ES-I3 (cell line): ENCODE results near the gene CBX5.
"Not testable (repeated sequence)": the region's sequence is repeated elsewhere in the genome, so short reads cannot be mapped to it uniquely, and the experiment has no call there.

Experiments
- H3K36me3 ChIP-seq: 2 replicates; pipeline ENCODE4 v1.6.1; 2013; ENCODE audit warnings: mild to moderate bottlenecking, low read length, control low read depth, moderate library complexity; ENCODE audit not compliant: insufficient read depth
- H3K4me1 ChIP-seq: 2 replicates; pipeline ENCODE4 v1.6.1; 2013; ENCODE audit warnings: mild to moderate bottlenecking, control low read depth, low read length; ENCODE audit not compliant: insufficient read depth
- H3K9ac ChIP-seq: 2 replicates; pipeline ENCODE4 v1.6.1; 2013; ENCODE audit warnings: low read depth, mild to moderate bottlenecking, low read length, moderate library complexity
- H3K9me3 ChIP-seq: 2 replicates; pipeline ENCODE4 v1.6.1; 2013; ENCODE audit warnings: mild to moderate bottlenecking, low read length, moderate library complexity; ENCODE audit not compliant: control insufficient read depth, insufficient read depth

Gene CBX5

GRCh38 chr12:54279632-54280467 is at the start of gene CBX5:
Gene CBX5, minus strand, starts transcription at chr12:54280122. Its CDS starts 22,472 bp downstream, at chr12:54257650.
- H3K36me3 ChIP-seq, result peaks cover 39% of the 10 kb centered on the region
- H3K9me3 ChIP-seq, result no peaks in the 10 kb centered on the region
- H3K4me1 ChIP-seq, result peaks cover 18% of the 10 kb centered on the region
- peak within 1 kb of the TSS; percentile 87 for H3K9ac ChIP-seq

GRCh38 chr12:54328595-54329337 is 48.8 kb upstream of the CBX5 start:
- Histone ChIP-seq H3K9me3 (no peaks in the 10 kb centered on the region), H3K4me1 (peaks cover 24% of the 10 kb centered on the region), H3K9ac (0 out of 2 replicates have a peak overlapping the region, but pooled peaks have one; percentile 6), H3K36me3 (peaks cover 4% of the 10 kb centered on the region; the same call in 1 of the 2 replicates)

GRCh38 chr12:54325442-54326109 is 45.7 kb upstream of the CBX5 start:
- peaks cover 24% of the 10 kb centered on the region for H3K4me1 ChIP-seq
- not testable (repeated sequence) for H3K36me3 ChIP-seq, H3K9me3 ChIP-seq
- H3K9ac ChIP-seq, result peak overlapping the region; percentile 86

DNA sequence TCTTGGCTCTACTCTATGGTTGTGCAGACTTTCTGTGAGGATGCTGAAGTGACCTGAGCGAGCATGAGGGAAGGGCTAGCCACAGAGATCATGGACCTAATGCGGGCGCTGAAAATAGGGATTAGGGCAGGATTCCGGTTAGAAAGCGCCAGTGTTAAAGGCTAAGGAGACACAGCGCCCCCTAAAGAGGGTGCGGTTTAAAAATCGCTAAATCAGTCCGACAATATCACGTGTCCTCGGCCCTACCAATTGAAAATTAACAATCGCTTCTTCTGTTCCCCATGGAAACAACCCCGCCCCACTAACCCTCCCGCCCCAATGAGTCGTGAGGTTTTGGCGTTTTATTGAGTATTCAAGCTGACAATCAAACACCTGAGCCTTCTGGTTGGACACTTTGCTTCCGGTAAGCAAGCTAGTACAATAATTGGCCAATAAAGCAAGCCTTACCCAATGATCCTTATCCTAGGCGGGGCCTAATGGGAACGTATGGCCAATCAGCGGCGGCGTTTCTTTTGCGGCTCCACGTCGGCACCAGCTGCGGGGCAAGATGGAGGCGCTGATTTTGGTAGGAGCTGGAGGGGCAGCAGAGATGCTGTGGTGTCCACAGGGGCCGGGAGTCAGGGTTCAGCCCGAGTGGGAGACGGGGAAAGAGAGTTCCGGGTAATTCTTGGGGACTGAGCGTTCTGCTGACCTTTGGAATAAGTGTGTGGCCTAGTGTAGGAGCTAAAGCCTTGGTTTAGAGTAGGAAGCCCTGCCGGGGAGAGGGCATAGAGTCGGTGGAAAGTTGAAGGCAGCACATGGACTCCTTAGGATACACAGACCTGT is 44.9 kb upstream of the CBX5 start, which contains the start of gene COPZ1:
COPZ1 (plus strand) TSS at position 515 of the 825 bp plus-strand sequence; CDS start at position 548, 33 bp downstream.
- H3K9ac ChIP-seq, result peak within 1 kb of the TSS; percentile 86

GRCh38 chr12:54321363-54321762 is 41.4 kb upstream of the CBX5 start:
- no peaks in the 10 kb centered on the region for H3K9me3 ChIP-seq
- no peak overlapping the region for H3K9ac ChIP-seq
- H3K4me1 ChIP-seq, result no peaks in the 10 kb centered on the region
- H3K36me3 ChIP-seq, result no peaks in the 10 kb centered on the region

More for the DNA sequence above, 44.9 kb upstream of the CBX5 start, which contains the start of gene COPZ1:
- no peaks in the 10 kb centered on the region for H3K9me3 ChIP-seq
- H3K4me1 ChIP-seq, result peaks cover 16% of the 10 kb centered on the region
- H3K36me3 ChIP-seq, result no peaks in the 10 kb centered on the region

DNA sequence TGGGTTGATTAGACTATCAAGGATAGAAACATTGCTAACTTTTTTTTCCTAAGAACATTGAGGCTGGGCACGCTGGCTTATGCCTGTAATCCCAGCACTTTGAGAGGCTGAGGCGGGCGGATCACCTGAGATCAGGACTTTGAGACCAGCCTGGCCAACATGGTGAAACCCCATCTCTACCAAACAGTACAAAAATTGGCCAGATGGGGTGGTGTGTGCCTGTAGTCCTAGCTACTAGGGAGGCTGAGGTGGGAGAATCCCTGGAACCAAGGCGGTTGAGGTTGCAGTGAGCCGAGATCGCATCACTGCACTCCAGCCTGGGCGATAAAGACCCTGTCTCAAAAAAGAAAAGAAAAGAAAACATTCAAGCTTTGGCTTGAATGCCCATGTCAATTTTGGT is 32.4 kb upstream of the CBX5 start:
- H3K36me3 ChIP-seq, H3K9me3 ChIP-seq, H3K9ac ChIP-seq, H3K4me1 ChIP-seq: not testable (repeated sequence)

GRCh38 chr12:54311051-54311450 is 31.1 kb upstream of the CBX5 start:
- Histone ChIP-seq H3K36me3 (no peaks in the 10 kb centered on the region), H3K9ac (no peak overlapping the region), H3K4me1 (no peaks in the 10 kb centered on the region), H3K9me3 (no peaks in the 10 kb centered on the region)

GRCh38 chr12:54306925-54307741 is 27.2 kb upstream of the CBX5 start:
- Histone ChIP-seq H3K9ac (no peak overlapping the region), H3K36me3 (no peaks in the 10 kb centered on the region), H3K9me3 (no peaks in the 10 kb centered on the region), H3K4me1 (peaks cover 15% of the 10 kb centered on the region)

- Histone ChIP-seq H3K4me1 (peaks cover 33% of the 10 kb centered on the region), H3K9me3 (no peaks in the 10 kb centered on the region), H3K36me3 (no peaks in the 10 kb centered on the region), H3K9ac (no peak overlapping the region; the same call in 1 of the 2 replicates)
These were observed 24.4 kb upstream of the CBX5 start for GRCh38 chr12:54304187-54304810.

DNA sequence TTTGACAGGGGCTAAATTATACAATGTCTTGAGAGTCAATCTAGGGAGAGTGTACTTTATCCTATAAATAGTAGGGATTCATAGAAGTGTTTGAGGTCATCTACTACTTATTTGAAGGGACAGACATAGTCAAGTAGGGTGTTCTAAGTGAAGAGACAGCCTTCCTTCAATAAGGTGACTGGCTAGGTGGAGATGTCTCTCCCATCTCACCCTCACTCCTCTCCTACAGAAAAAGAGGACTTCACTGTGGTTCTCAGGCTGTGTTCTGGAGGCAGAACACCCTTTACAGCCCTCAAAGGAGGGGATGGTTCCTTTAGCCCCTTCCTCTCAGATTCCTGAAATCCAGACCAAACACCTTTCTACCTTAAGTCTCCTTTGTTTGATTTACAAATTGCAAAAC is 23.7 kb upstream of the CBX5 start:
- Histone ChIP-seq H3K4me1 (peaks cover 34% of the 10 kb centered on the region), H3K9ac (no peak overlapping the region; the same call in 1 of the 2 replicates), H3K36me3 (no peaks in the 10 kb centered on the region), H3K9me3 (no peaks in the 10 kb centered on the region)

DNA sequence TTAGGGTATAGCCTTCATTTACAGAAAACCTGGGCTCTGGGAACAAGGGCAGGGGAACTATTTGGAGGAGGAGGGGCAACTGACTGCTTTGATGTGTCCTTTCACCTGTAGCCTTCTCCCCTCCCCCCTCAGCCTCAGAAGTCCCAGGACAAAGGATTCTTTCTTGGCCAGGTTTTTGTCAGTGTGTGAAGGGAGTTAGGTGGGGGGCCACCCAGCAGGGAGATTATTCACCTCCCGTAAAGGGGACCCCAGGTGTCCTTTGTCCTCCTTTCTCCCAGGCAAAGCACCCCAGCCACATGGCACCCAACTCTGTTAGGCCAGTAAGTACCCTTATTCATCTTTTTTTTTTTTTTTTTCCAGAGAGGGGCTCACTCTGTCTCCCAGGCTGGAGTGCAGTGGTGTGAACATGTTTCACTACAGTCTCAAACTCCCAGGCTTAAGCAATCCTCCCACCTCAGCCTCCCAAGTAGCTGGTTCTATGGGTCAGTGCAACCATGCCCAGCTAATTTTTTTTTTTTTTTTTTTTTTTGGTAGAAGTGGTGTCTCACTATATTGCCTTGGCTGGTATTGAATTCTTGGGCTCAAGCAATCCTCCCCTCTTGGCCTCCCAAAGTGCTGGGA is 21.6 kb upstream of the CBX5 start:
- Histone ChIP-seq H3K9ac (peak overlapping the region; percentile 48), H3K4me1 (peaks cover 34% of the 10 kb centered on the region), H3K9me3 (no peaks in the 10 kb centered on the region), H3K36me3 (no peaks in the 10 kb centered on the region)

- Histone ChIP-seq H3K9me3 (no peaks in the 10 kb centered on the region), H3K4me1 (peaks cover 34% of the 10 kb centered on the region), H3K36me3 (no peaks in the 10 kb centered on the region), H3K9ac (peak within 1 kb of the TSS; percentile 48)
These were observed 21.0 kb upstream of the CBX5 start, which contains the start of gene NFE2 for GRCh38 chr12:54300732-54301427. Gene NFE2, minus strand, starts transcription at chr12:54301015. Its CDS starts 5,767 bp downstream, at chr12:54295248.
